HepG2 (cell line): ENCODE data around the gene TMEM53. TPM values are rescaled to one million over a fixed set of nuclear protein-coding genes. Genes with fewer than 3 reads are reported as not detected.

Source experiments
- ATAC-seq: fragments of 200-7000 bp; cut with Tn5 transposase; 3 replicates; pipeline ENCODE4 v1.9.1; 2020; ENCODE audit warnings: mild to moderate bottlenecking, moderate library complexity
- BruUV-seq: library from RNA; stranded (reverse); fragments of 400-500 nt; replicated peaks from 2 replicates; lab custom pipeline; 2021; lab: Mats Ljungman, UMichigan
- CTCF ChIA-PET: fragments of 300-600 bp; formaldehyde crosslinking; extraction: SDS; loops from one replicate; lab custom pipeline; 2021; ENCODE audit warnings: low total read pairs, inconsistent platforms, low intra/inter-chr PET ratio; lab: Yijun Ruan, JAX
- POLR2A ChIA-PET: fragments of 350-600 bp; sonication (Branson Sonifier 250); formaldehyde crosslinking; loops from one replicate; lab custom pipeline; 2020; ENCODE audit warnings: antibody characterized with exemption, inconsistent platforms; lab: Yijun Ruan, JAX
- DNase-seq: peaks from one replicate; pipeline ENCODE4 v3.0.0-alpha.2; 2015; ENCODE audit warnings: low spot score
- FAIRE-seq: peaks from 3 replicates; lab custom pipeline; 2011; peaks lifted over from hg19 to GRCh38; lab: Jason Lieb, UNC
- H2AFZ ChIP-seq: one replicate; pipeline ENCODE4 v1.6.1; 2011; ENCODE audit warnings: low read length, inconsistent platforms
- H3K27ac ChIP-seq: fragments of 300-600 bp; 3 replicates; pipeline ENCODE4 v1.8.0; 2011; ENCODE audit warnings: mixed run types, mild to moderate bottlenecking, mixed read lengths, low read length, inconsistent platforms; ENCODE audit not compliant: insufficient read depth; ENCODE audit errors: extremely low read length
- H3K27me3 ChIP-seq, 2 experiments: fragments of 200-600 bp in 1 of 2; 2 replicates in 1 of 2; 3 replicates in 1 of 2; pipeline versions ENCODE4 v1.6.0 to v1.8.0; 2011; ENCODE audit warnings: low read length in 2 of 2, mild to moderate bottlenecking in 2 of 2, moderate library complexity in 2 of 2, inconsistent platforms in 1 of 2; ENCODE audit not compliant: insufficient read depth in 2 of 2, control insufficient read depth in 1 of 2
- H3K36me3 ChIP-seq, 2 experiments: fragments of 200-600 bp in 1 of 2; replicated peaks in 1 of 2; 2 replicates in 1 of 2; 3 replicates in 1 of 2; pipeline versions ENCODE4 v1.5.1 to v1.8.0; 2011; ENCODE audit warnings: low read length in 2 of 2, inconsistent platforms in 1 of 2; ENCODE audit not compliant: insufficient read depth in 2 of 2, control insufficient read depth in 1 of 2
- H3K4me1 ChIP-seq: 2 replicates; pipeline ENCODE4 v1.5.1; 2012; ENCODE audit warnings: low read length, inconsistent platforms; ENCODE audit not compliant: insufficient read depth
- H3K4me2 ChIP-seq: 2 replicates; pipeline ENCODE4 v1.6.0; 2011; ENCODE audit warnings: low read depth, low read length, inconsistent platforms
- H3K4me3 ChIP-seq, 3 experiments: fragments of 200-600 bp in 1 of 3; sonication (generic), shearing (Covaris generic) in 1 of 3; replicated peaks in 1 of 3; 2 replicates each; pipeline ENCODE4 v1.5.1; 2011 to 2016; ENCODE audit warnings: low read length in 3 of 3, inconsistent platforms in 2 of 3, low read depth in 2 of 3, mild to moderate bottlenecking in 2 of 3, control low read depth in 1 of 3, mixed read lengths in 1 of 3; ENCODE audit not compliant: insufficient read depth in 1 of 3
- H3K79me2 ChIP-seq: one replicate; pipeline ENCODE4 v1.6.1; 2011; ENCODE audit warnings: low read length, inconsistent platforms; ENCODE audit not compliant: insufficient read depth
- H3K9ac ChIP-seq: 2 replicates; pipeline ENCODE4 v1.6.0; 2011; ENCODE audit warnings: mild to moderate bottlenecking, low read depth, low read length, inconsistent platforms; ENCODE audit not compliant: insufficient read depth
- H3K9me3 ChIP-seq: 2 replicates; pipeline ENCODE4 v1.5.1; 2012; ENCODE audit warnings: mild to moderate bottlenecking, low read length
- H4K20me1 ChIP-seq: 2 replicates; pipeline ENCODE4 v1.6.0; 2011; ENCODE audit warnings: inconsistent platforms, mild to moderate bottlenecking, low read length, moderate library complexity; ENCODE audit not compliant: insufficient read depth
- E2F5 ChIP-seq: sonication (generic); formaldehyde crosslinking; conservative IDR thresholded peaks from 2 replicates; pipeline ENCODE4 v1.4.0; 2020; ENCODE audit warnings: missing genetic modification reagents
- GMEB2 ChIP-seq: IDR thresholded peaks from 2 replicates; pipeline ENCODE4 v1.6.1; 2016; ENCODE audit warnings: missing biosample characterization, missing genetic modification reagents, low read depth
- HMG20A ChIP-seq: IDR thresholded peaks from 2 replicates; pipeline ENCODE4 v1.6.1; 2016; ENCODE audit warnings: borderline replicate concordance
- PAF1 ChIP-seq: IDR thresholded peaks from 2 replicates; pipeline ENCODE4 v1.6.1; 2016; ENCODE audit warnings: missing genetic modification reagents, missing compliant biosample characterization
- PRDM4 ChIP-seq: sonication (generic); formaldehyde crosslinking; IDR thresholded peaks from 2 replicates; pipeline ENCODE4 v1.9.0; 2021; ENCODE audit warnings: missing genetic modification reagents, borderline replicate concordance
- RXRB ChIP-seq: IDR thresholded peaks from 2 replicates; pipeline ENCODE4 v1.6.1; 2016; ENCODE audit warnings: borderline replicate concordance, missing genetic modification reagents, missing compliant biosample characterization
- SATB2 ChIP-seq: sonication (generic); formaldehyde crosslinking; IDR thresholded peaks from 2 replicates; pipeline ENCODE4 v1.5.0; 2020; ENCODE audit warnings: missing genetic modification reagents
- ZFAT ChIP-seq: sonication (generic); formaldehyde crosslinking; conservative IDR thresholded peaks from 2 replicates; pipeline ENCODE4 v1.8.1; 2023; ENCODE audit warnings: missing genetic modification reagents, inconsistent platforms
- ZMYM3 ChIP-seq: sonication (generic); formaldehyde crosslinking; IDR thresholded peaks from 2 replicates; pipeline ENCODE4 v1.5.1; 2020; ENCODE audit warnings: mild to moderate bottlenecking, missing genetic modification reagents
- ZNF543 ChIP-seq: sonication (generic); formaldehyde crosslinking; IDR thresholded peaks from 2 replicates; pipeline ENCODE4 v1.4.0; 2020; ENCODE audit warnings: mild to moderate bottlenecking, missing genetic modification reagents
- ZNF704 ChIP-seq: sonication (generic); formaldehyde crosslinking; IDR thresholded peaks from 2 replicates; pipeline ENCODE4 v1.8.1; 2023; ENCODE audit warnings: mild to moderate bottlenecking, inconsistent platforms, moderate library complexity, missing genetic modification reagents, borderline replicate concordance
- ZNF772 ChIP-seq: sonication (generic); formaldehyde crosslinking; IDR thresholded peaks from 2 replicates; pipeline ENCODE4 v1.5.0; 2020; ENCODE audit warnings: mild to moderate bottlenecking, missing genetic modification reagents
- WGBS: methylation state at CpG from one replicate; pipeline ENCODE4 v1.1.6; 2017; ENCODE audit warnings: low lambda C conversion rate; 5-methylcytosine and 5-hydroxymethylcytosine counted together
- in situ Hi-C: cut with HindIII; loops from 2 replicates; pipeline ENCODE4 v1.10.0; 2017; ENCODE audit warnings: low pct_unique_long_range_greater_than_20kb; ENCODE audit not compliant: extremely low pct_ligation_motif_present
- intact Hi-C: fragments of 100-400 bp; cut with micrococcal nuclease; formaldehyde crosslinking; loops from one replicate; pipeline ENCODE4 v1.10.0; 2022; ENCODE audit not compliant: unreplicated experiment
- polyA plus RNA-seq, 8 experiments: library from polyadenylated mRNA; depleted of rRNA in 3 of 8; stranded (reverse) in 7 of 8; unstranded in 1 of 8; fragments of >200 nt; fragmentation: Illumina TruSeq in 4 of 8; extraction: Trizol in 4 of 8; gene quantifications; 2 replicates each; pipeline versions ENCODE4 v1.2.1 to v1.2.3, GENCODE V29; 2011 to 2016; ENCODE audit warnings: low read depth in 4 of 8, missing spikeins in 1 of 8, mixed read lengths in 1 of 8; ENCODE audit not compliant: insufficient read depth in 1 of 8
- total RNA-seq, 5 experiments: library from RNA; depleted of rRNA; stranded (reverse); fragments of >200 nt; fragmentation: Illumina TruSeq; extraction: Trizol; gene quantifications; 2 replicates each; pipeline ENCODE4 v1.2.3, GENCODE V29; 2016; ENCODE audit warnings: low read depth in 1 of 5

The TMEM53 gene
- total and polyA plus RNA-seq, 2 of the 13 experiments (the other 11 are each of a cell fraction or from before 2014, with no cell fraction given), result 12.6 to 20.2 TPM

- Histone ChIP-seq H3K27ac (no peak overlapping the region), H3K4me3 (no peak overlapping the region), H4K20me1 (no peaks in the 10 kb centered on the region), H2AFZ (no peak overlapping the region), H3K4me1 (peaks cover 37% of the 10 kb centered on the region), H3K79me2 (peaks cover 21% of the 10 kb centered on the region), H3K27me3 (no peaks in the 10 kb centered on the region), H3K36me3 (peaks cover 43 to 72% of the 10 kb centered on the region in 2 experiments), H3K9ac (no peak overlapping the region), H3K4me2 (no peak overlapping the region), H3K9me3 (no peaks in the 10 kb centered on the region)
- POLR2A ChIA-PET, result interaction anchor here (1.7 kb wide), 1 partner anchor 39 kb away, joined by 7 read pairs; the partner anchor contains the start of genes ARMH1 and TMEM53
- no peak for TF ChIP-seq RXRB
- DNase-seq (no peak), FAIRE-seq (no peak), ATAC-seq (no peak)
- intact Hi-C loops (no loop called here), in situ Hi-C loops (no loop called here)
- no TSS peak for BruUV-seq
- CTCF ChIA-PET, result no interaction called here
- 98% methylated on average over 9 of the region's 9 CpGs for WGBS
Observed at GRCh38 chr1:44635439-44635838, 38.8 kb downstream of the TMEM53 start.

DNA sequence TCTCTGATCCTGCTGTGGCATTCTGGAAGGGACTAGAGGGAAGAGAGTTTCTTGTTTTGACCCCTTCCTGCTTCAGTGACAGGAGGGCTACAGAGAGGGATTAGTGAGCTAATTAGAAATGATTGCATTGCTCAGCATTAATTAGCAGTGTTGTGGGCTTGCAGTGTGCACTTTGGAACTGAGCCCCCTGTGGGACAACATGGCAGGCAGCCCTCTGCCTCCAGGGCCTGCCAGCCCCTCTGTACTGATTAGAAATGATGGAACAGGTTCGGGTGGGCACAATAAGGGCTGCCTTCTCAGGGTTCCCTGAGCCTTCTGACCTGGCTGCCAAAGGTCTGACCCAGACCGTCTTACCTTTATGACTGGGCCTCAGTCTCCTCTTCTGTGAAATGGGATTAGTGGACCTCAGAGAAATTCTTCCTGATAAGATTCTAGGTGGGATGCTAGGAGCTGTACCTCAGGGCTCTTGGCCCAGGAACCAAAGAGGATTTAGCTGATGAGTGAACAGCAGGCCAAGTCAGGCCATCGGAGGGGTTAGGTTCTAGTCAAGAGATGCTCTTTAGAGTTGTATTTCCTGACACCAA, 39.6 kb downstream of the TMEM53 start:
- no TSS peak for BruUV-seq
- Histone ChIP-seq H3K27me3 (no peaks in the 10 kb centered on the region), H3K4me3 (no peak overlapping the region), H3K9ac (no peak overlapping the region), H3K4me1 (peaks cover 38% of the 10 kb centered on the region), H2AFZ (no peak overlapping the region), H3K79me2 (peaks cover 21% of the 10 kb centered on the region), H3K9me3 (no peaks in the 10 kb centered on the region), H3K27ac (no peak overlapping the region), H4K20me1 (no peaks in the 10 kb centered on the region), H3K36me3 (peaks cover 41 to 66% of the 10 kb centered on the region in 2 experiments), H3K4me2 (no peak overlapping the region)
- in situ Hi-C loops (no loop called here), intact Hi-C loops (loop anchor here (5.0 kb wide), 1 partner anchor 573 kb away; the partner anchor contains the start of gene ZSWIM5)
- DNase-seq, result no peak
- FAIRE-seq, result no peak
- CTCF ChIA-PET, result no interaction called here
- POLR2A ChIA-PET, result interaction anchor here (1.1 to 1.7 kb wide), 2 partner anchors 8 to 39 kb away, joined by 6 to 7 read pairs; partner anchors contain the start of genes ARMH1 and TMEM53
- ATAC-seq, result no peak
- WGBS, result 100% methylated on average over 2 of the region's 3 CpGs
- TF ChIP-seq SATB2 (no peak), PAF1 (CRISPR knock-in tag) (0 out of 2 replicates have a peak, but pooled peaks have one; percentile 36), ZNF543 (no peak), ZMYM3 (CRISPR knock-in tag) (peak; percentile 30; the same call in 1 of the 2 replicates), E2F5 (CRISPR knock-in tag) (no peak), PRDM4 (no peak), GMEB2 (CRISPR knock-in tag) (no peak), ZFAT (CRISPR knock-in tag) (no peak), ZNF704 (CRISPR knock-in tag) (no peak), ZNF772 (CRISPR knock-in tag) (no peak), HMG20A (CRISPR knock-in tag) (no peak)
